Stimulated activated memory B cell treated with anti-CD40 and anti-IgM and Interleukin-4, amounts not matched to agents 10 μg/mL and 1 μg/mL and 100 μg/mL, for 72 hours (primary cell): Measurements from ENCODE around the gene GPHN.

Experiments
- ATAC-seq: fragments of 150-1000 bp; cut with Tn5 transposase; 2 replicates; pipeline ENCODE4 v1.10.0; 2021
- H3K27ac Mint-ChIP-seq: one replicate; pipeline ENCODE4 v1.8.0; 2022; ENCODE audit warnings: mild to moderate bottlenecking, mixed read lengths
- H3K27me3 Mint-ChIP-seq: one replicate; pipeline ENCODE4 v1.8.0; 2022; ENCODE audit warnings: mixed read lengths
- H3K36me3 Mint-ChIP-seq: one replicate; pipeline ENCODE4 v1.8.0; 2022; ENCODE audit warnings: mixed read lengths
- H3K4me1 Mint-ChIP-seq: one replicate; pipeline ENCODE4 v1.8.0; 2022; ENCODE audit warnings: mixed read lengths
- H3K4me3 Mint-ChIP-seq: one replicate; pipeline ENCODE4 v1.8.0; 2022; ENCODE audit warnings: mild to moderate bottlenecking, moderate library complexity, mixed read lengths
- H3K9me3 Mint-ChIP-seq: one replicate; pipeline ENCODE4 v1.8.0; 2022; ENCODE audit warnings: mixed read lengths

The GPHN gene

GRCh38 chr14:67158566-67158965 lies 650.6 kb downstream of the GPHN start:
- no peaks in the 10 kb centered on the region for H3K4me1 Mint-ChIP-seq
- H3K27me3 Mint-ChIP-seq: no peaks in the 10 kb centered on the region
- no peak for ATAC-seq
- no peak overlapping the region for H3K4me3 Mint-ChIP-seq
- H3K9me3 Mint-ChIP-seq: no peaks in the 10 kb centered on the region
- peaks cover 13% of the 10 kb centered on the region for H3K36me3 Mint-ChIP-seq
- H3K27ac Mint-ChIP-seq: no peak overlapping the region

DNA sequence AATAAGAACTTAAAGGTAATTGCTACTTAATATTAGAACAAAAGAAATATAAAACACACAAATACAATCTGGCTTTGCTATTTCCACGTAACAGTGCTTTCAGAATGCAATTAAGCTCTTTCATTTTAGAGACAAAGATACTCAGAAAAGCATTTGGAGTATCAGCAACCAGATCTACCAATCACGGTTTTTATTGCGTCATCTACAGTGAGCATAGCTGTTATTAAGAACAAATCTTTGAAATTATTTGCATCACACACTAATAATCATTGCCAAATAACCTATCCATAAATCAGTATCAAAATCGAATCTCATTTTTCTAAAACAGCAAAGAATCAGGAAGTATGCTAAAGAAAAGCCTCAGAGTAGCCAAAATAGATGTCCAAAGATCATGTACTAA lies 654.4 kb downstream of the GPHN start:
- Mint-ChIP-seq H3K4me1 (no peaks in the 10 kb centered on the region), H3K4me3 (no peak overlapping the region), H3K27me3 (no peaks in the 10 kb centered on the region), H3K27ac (no peak overlapping the region), H3K36me3 (no peaks in the 10 kb centered on the region), H3K9me3 (no peaks in the 10 kb centered on the region)
- ATAC-seq: no peak

GRCh38 chr14:67166450-67166853 lies 658.5 kb downstream of the GPHN start:
- no peak for ATAC-seq
- no peaks in the 10 kb centered on the region for H3K4me1 Mint-ChIP-seq
- no peak overlapping the region for H3K27ac Mint-ChIP-seq
- no peak overlapping the region for H3K4me3 Mint-ChIP-seq
- no peaks in the 10 kb centered on the region for H3K9me3 Mint-ChIP-seq
- H3K36me3 Mint-ChIP-seq: peaks cover 23% of the 10 kb centered on the region
- H3K27me3 Mint-ChIP-seq: no peaks in the 10 kb centered on the region

GRCh38 chr14:67167420-67168109 lies 659.6 kb downstream of the GPHN start:
- no peaks in the 10 kb centered on the region for H3K4me1 Mint-ChIP-seq
- H3K9me3 Mint-ChIP-seq: peaks cover 6% of the 10 kb centered on the region
- H3K27me3 Mint-ChIP-seq: no peaks in the 10 kb centered on the region
- no peak overlapping the region for H3K4me3 Mint-ChIP-seq
- no peak for ATAC-seq
- no peak overlapping the region for H3K27ac Mint-ChIP-seq
- H3K36me3 Mint-ChIP-seq: peaks cover 34% of the 10 kb centered on the region

GRCh38 chr14:67168110-67168441 lies 660.1 kb downstream of the GPHN start:
- ATAC-seq: no peak
- Mint-ChIP-seq H3K27ac (no peak overlapping the region), H3K9me3 (peaks cover 11% of the 10 kb centered on the region), H3K4me3 (no peak overlapping the region), H3K27me3 (no peaks in the 10 kb centered on the region), H3K4me1 (no peaks in the 10 kb centered on the region), H3K36me3 (peaks cover 40% of the 10 kb centered on the region)

DNA sequence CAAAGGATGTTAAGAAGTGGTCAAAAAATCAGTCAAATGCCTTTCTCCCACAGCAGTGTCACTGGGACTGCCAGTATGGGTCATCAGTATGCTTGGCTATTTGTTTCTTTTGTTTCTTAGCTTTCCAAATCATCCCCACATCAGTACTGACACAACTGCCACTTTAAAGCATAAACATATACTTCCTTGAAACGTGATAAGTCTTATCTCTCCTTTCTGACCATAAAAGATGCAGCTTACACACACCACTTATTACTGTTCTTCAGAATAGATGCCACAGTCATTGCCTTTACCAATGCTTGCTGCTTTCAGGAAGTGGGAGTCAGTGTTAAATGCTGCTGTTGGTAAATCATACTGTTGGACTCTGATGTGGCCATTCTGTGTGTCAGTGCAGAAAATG lies 662.7 kb downstream of the GPHN start:
- H3K4me1 Mint-ChIP-seq: no peaks in the 10 kb centered on the region
- H3K9me3 Mint-ChIP-seq: peaks cover 15% of the 10 kb centered on the region
- H3K36me3 Mint-ChIP-seq: peaks cover 51% of the 10 kb centered on the region
- no peak overlapping the region for H3K4me3 Mint-ChIP-seq
- H3K27ac Mint-ChIP-seq: no peak overlapping the region
- H3K27me3 Mint-ChIP-seq: no peaks in the 10 kb centered on the region
- no peak for ATAC-seq

GRCh38 chr14:67172056-67172455 lies 664.1 kb downstream of the GPHN start:
- H3K4me3 Mint-ChIP-seq: no peak overlapping the region
- H3K4me1 Mint-ChIP-seq: no peaks in the 10 kb centered on the region
- ATAC-seq: no peak
- H3K9me3 Mint-ChIP-seq: peaks cover 24% of the 10 kb centered on the region
- peaks cover 65% of the 10 kb centered on the region for H3K36me3 Mint-ChIP-seq
- H3K27ac Mint-ChIP-seq: no peak overlapping the region
- H3K27me3 Mint-ChIP-seq: no peaks in the 10 kb centered on the region

GRCh38 chr14:67172520-67172919 lies 664.6 kb downstream of the GPHN start:
- Mint-ChIP-seq H3K27ac (no peak overlapping the region), H3K36me3 (peaks cover 69% of the 10 kb centered on the region), H3K4me3 (no peak overlapping the region), H3K4me1 (no peaks in the 10 kb centered on the region), H3K27me3 (no peaks in the 10 kb centered on the region), H3K9me3 (peaks cover 29% of the 10 kb centered on the region)
- ATAC-seq: no peak

GRCh38 chr14:67173719-67174118 lies 665.8 kb downstream of the GPHN start:
- ATAC-seq: no peak
- H3K27ac Mint-ChIP-seq: no peak overlapping the region
- H3K4me3 Mint-ChIP-seq: no peak overlapping the region
- no peaks in the 10 kb centered on the region for H3K27me3 Mint-ChIP-seq
- peaks cover 80% of the 10 kb centered on the region for H3K36me3 Mint-ChIP-seq
- peaks cover 37% of the 10 kb centered on the region for H3K9me3 Mint-ChIP-seq
- H3K4me1 Mint-ChIP-seq: no peaks in the 10 kb centered on the region

GRCh38 chr14:67186172-67186768 lies 678.3 kb downstream of the GPHN start:
- peaks cover 20% of the 10 kb centered on the region for H3K36me3 Mint-ChIP-seq
- no peak overlapping the region for H3K27ac Mint-ChIP-seq
- H3K9me3 Mint-ChIP-seq: no peaks in the 10 kb centered on the region
- no peak overlapping the region for H3K4me3 Mint-ChIP-seq
- peaks cover 9% of the 10 kb centered on the region for H3K4me1 Mint-ChIP-seq
- no peak for ATAC-seq
- no peaks in the 10 kb centered on the region for H3K27me3 Mint-ChIP-seq

DNA sequence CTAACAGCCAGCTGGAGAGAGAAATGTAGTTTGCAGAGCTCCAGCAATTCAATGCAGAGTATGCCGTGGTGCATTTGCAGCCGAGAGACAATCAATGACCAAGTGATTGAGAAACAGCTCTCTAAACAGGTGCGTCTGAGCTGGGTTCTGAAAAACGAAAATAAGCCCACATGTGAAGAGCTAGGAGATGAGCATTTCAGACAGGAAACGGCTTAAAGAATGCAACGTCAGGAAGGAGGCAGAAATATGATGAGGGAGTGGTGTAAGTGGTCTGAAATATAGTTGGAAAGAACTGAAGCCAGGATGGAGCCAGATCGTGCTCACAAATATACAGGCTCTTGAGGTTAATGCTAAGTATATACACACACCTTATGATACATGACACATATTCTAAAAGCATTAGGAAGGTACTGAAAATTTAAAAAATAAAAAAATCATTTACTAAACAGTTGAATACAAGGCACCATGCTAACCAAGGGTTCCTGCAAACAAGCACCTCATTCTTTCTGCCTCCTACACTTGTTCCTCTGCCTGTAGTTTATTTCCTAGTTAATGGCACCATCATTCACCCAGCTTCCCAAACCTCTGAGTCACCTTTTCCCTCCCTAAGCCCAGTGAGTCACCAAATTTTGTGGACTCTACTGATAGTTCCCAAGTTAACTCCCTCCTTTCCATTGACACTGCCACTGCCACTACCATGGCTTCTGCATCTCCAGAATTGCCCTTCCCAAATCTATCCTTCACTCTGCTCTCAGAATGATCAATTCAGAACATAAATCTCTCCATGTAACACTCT lies 679.0 kb downstream of the GPHN start:
- no peak for ATAC-seq
- H3K36me3 Mint-ChIP-seq: peaks cover 13% of the 10 kb centered on the region

GRCh38 chr14:67187826-67188225 lies 679.9 kb downstream of the GPHN start:
- Mint-ChIP-seq H3K27me3 (no peaks in the 10 kb centered on the region), H3K36me3 (peaks cover 5% of the 10 kb centered on the region)
- ATAC-seq: no peak

More for the DNA sequence above, 679.0 kb downstream of the GPHN start:
- no peaks in the 10 kb centered on the region for H3K9me3 Mint-ChIP-seq
- peaks cover 9% of the 10 kb centered on the region for H3K4me1 Mint-ChIP-seq
- H3K27ac Mint-ChIP-seq: no peak overlapping the region
- H3K27me3 Mint-ChIP-seq: no peaks in the 10 kb centered on the region
- H3K4me3 Mint-ChIP-seq: no peak overlapping the region

GRCh38 chr14:67188326-67188725 lies 680.4 kb downstream of the GPHN start:
- no peaks in the 10 kb centered on the region for H3K27me3 Mint-ChIP-seq
- no peaks in the 10 kb centered on the region for H3K36me3 Mint-ChIP-seq
- no peak overlapping the region for H3K27ac Mint-ChIP-seq
- H3K4me1 Mint-ChIP-seq: peaks cover 9% of the 10 kb centered on the region
- no peak for ATAC-seq
- H3K4me3 Mint-ChIP-seq: no peak overlapping the region
- H3K9me3 Mint-ChIP-seq: no peaks in the 10 kb centered on the region

More at GRCh38 chr14:67187826-67188225, 679.9 kb downstream of the GPHN start:
- Mint-ChIP-seq H3K4me3 (no peak overlapping the region), H3K27ac (no peak overlapping the region), H3K9me3 (no peaks in the 10 kb centered on the region), H3K4me1 (peaks cover 9% of the 10 kb centered on the region)

- H3K4me3 Mint-ChIP-seq: no peak overlapping the region
- no peak overlapping the region for H3K27ac Mint-ChIP-seq
- ATAC-seq: no peak
- peaks cover 9% of the 10 kb centered on the region for H3K4me1 Mint-ChIP-seq
- no peaks in the 10 kb centered on the region for H3K36me3 Mint-ChIP-seq
- H3K27me3 Mint-ChIP-seq: no peaks in the 10 kb centered on the region
- no peaks in the 10 kb centered on the region for H3K9me3 Mint-ChIP-seq
Observed at GRCh38 chr14:67191768-67192290, 683.9 kb downstream of the GPHN start.

- Mint-ChIP-seq H3K36me3 (no peaks in the 10 kb centered on the region), H3K9me3 (no peaks in the 10 kb centered on the region), H3K27me3 (no peaks in the 10 kb centered on the region), H3K27ac (no peak overlapping the region), H3K4me3 (no peak overlapping the region), H3K4me1 (peaks cover 9% of the 10 kb centered on the region)
- no peak for ATAC-seq
Observed at GRCh38 chr14:67192366-67192765, 684.4 kb downstream of the GPHN start.
